Measurements from ENCODE around the gene TMEM139. TPM values are rescaled to one million over a fixed set of nuclear protein-coding genes. Genes with fewer than 3 reads are reported as not detected.

The TMEM139 gene
- total RNA-seq, 1 experiment from 2014 or later: 48.4 TPM

- CTCF ChIA-PET: no interaction called here
Measured at GRCh38 chr7:143315776-143316175, 31.0 kb downstream of the TMEM139 start, which contains the start of gene CLCN1. TSS of gene CLCN1 (plus strand) at chr7:143316111. CDS start at chr7:143316213, 102 bp downstream.

GRCh38 chr7:143316492-143316891, 31.7 kb downstream of the TMEM139 start:
- CTCF ChIA-PET: no interaction called here
- H3K36me3 Mint-ChIP-seq (ENCODE audit: insufficient read depth, unreplicated experiment): no peaks in the 10 kb centered on the region
- H3K9me3 Mint-ChIP-seq (ENCODE audit: low read depth, unreplicated experiment): no peaks in the 10 kb centered on the region
- no TSS peak for BruUV-seq (replicated peaks)
- no peak overlapping the region for H3K4me3 Mint-ChIP-seq (ENCODE audit: low read depth, unreplicated experiment)
- no peak overlapping the region for H3K27ac Mint-ChIP-seq (ENCODE audit: unreplicated experiment)
- no peak for TF ChIP-seq CTCF (IDR thresholded peaks at IDR 0.05; ENCODE audit: unreplicated experiment)
- intact Hi-C loops (cut with micrococcal nuclease; ENCODE audit: unreplicated experiment): no loop called here
- no peak for DNase-seq
- no peaks in the 10 kb centered on the region for H3K27me3 Mint-ChIP-seq (ENCODE audit: unreplicated experiment)
- H3K4me1 Mint-ChIP-seq (ENCODE audit: low read depth, unreplicated experiment): peaks cover 20% of the 10 kb centered on the region

More at GRCh38 chr7:143315776-143316175, 31.0 kb downstream of the TMEM139 start, which contains the start of gene CLCN1:
- intact Hi-C loops (cut with micrococcal nuclease; ENCODE audit: unreplicated experiment): no loop called here
- BruUV-seq (replicated peaks): no TSS peak
- no peak for TF ChIP-seq CTCF (IDR thresholded peaks at IDR 0.05; ENCODE audit: unreplicated experiment)
- Mint-ChIP-seq H3K4me1 (ENCODE audit: low read depth, unreplicated experiment) (peaks cover 15% of the 10 kb centered on the region), H3K9me3 (ENCODE audit: low read depth, unreplicated experiment) (no peaks in the 10 kb centered on the region), H3K27ac (ENCODE audit: unreplicated experiment) (no peak within 1 kb of the TSS), H3K36me3 (ENCODE audit: insufficient read depth, unreplicated experiment) (no peaks in the 10 kb centered on the region), H3K4me3 (ENCODE audit: low read depth, unreplicated experiment) (no peak within 1 kb of the TSS), H3K27me3 (ENCODE audit: unreplicated experiment) (no peaks in the 10 kb centered on the region)
- DNase-seq: no peak

GRCh38 chr7:143318661-143319060, 33.9 kb downstream of the TMEM139 start:
- BruUV-seq (replicated peaks): no TSS peak
- Mint-ChIP-seq H3K4me1 (ENCODE audit: low read depth, unreplicated experiment) (peaks cover 28% of the 10 kb centered on the region), H3K27me3 (ENCODE audit: unreplicated experiment) (no peaks in the 10 kb centered on the region), H3K27ac (ENCODE audit: unreplicated experiment) (no peak overlapping the region), H3K36me3 (ENCODE audit: insufficient read depth, unreplicated experiment) (no peaks in the 10 kb centered on the region), H3K4me3 (ENCODE audit: low read depth, unreplicated experiment) (no peak overlapping the region), H3K9me3 (ENCODE audit: low read depth, unreplicated experiment) (no peaks in the 10 kb centered on the region)
- CTCF ChIA-PET: no interaction called here
- DNase-seq: no peak
- TF ChIP-seq CTCF (IDR thresholded peaks at IDR 0.05; ENCODE audit: unreplicated experiment): no peak
- intact Hi-C loops (cut with micrococcal nuclease; ENCODE audit: unreplicated experiment): no loop called here

GRCh38 chr7:143320620-143321019, 35.9 kb downstream of the TMEM139 start:
- TF ChIP-seq CTCF (IDR thresholded peaks at IDR 0.05; ENCODE audit: unreplicated experiment): no peak
- Mint-ChIP-seq H3K9me3 (ENCODE audit: low read depth, unreplicated experiment) (no peaks in the 10 kb centered on the region), H3K4me3 (ENCODE audit: low read depth, unreplicated experiment) (no peak overlapping the region), H3K27ac (ENCODE audit: unreplicated experiment) (no peak overlapping the region), H3K36me3 (ENCODE audit: insufficient read depth, unreplicated experiment) (no peaks in the 10 kb centered on the region), H3K27me3 (ENCODE audit: unreplicated experiment) (no peaks in the 10 kb centered on the region), H3K4me1 (ENCODE audit: low read depth, unreplicated experiment) (peaks cover 48% of the 10 kb centered on the region)
- DNase-seq: no peak
- BruUV-seq (replicated peaks): no TSS peak
- CTCF ChIA-PET: no interaction called here
- intact Hi-C loops (cut with micrococcal nuclease; ENCODE audit: unreplicated experiment): loop anchor here (2.0 to 5.0 kb wide), 3 partner anchors 52 to 96 kb away; partner anchors contain the start of gene EPHA1
